ENCODE measurements around the gene SLC2A5.

SLC2A5 gene

GRCh38 chr1:9014475-9015375 lies 54.7 kb downstream of the SLC2A5 start:
- Histone ChIP-seq H3K79me2 (ENCODE audit: insufficient read depth, low read length) (no peaks in the 10 kb centered on the region), H3K36me3 (ENCODE audit: low read length) (no peaks in the 10 kb centered on the region), H3K27ac (ENCODE audit: low read depth, low read length) (no peak overlapping the region), H4K20me1 (ENCODE audit: low read depth, low read length) (no peaks in the 10 kb centered on the region), H3K4me3 (ENCODE audit: insufficient read depth, low read length, poor library complexity, severe bottlenecking) (no peak overlapping the region), H3K4me2 (ENCODE audit: low read depth, low read length, poor library complexity, severe bottlenecking) (no peak overlapping the region), H3K9me2 (replicated peaks; ENCODE audit: insufficient read depth, low read length) (no peaks in the 10 kb centered on the region), H3K9me3 (ENCODE audit: insufficient read depth, low read length) (no peaks in the 10 kb centered on the region), H3K9ac (ENCODE audit: low read length) (no peak overlapping the region), H2AFZ (ENCODE audit: low read depth, low read length, severe bottlenecking) (no peak overlapping the region), H3K27me3 (ENCODE audit: low read length) (no peaks in the 10 kb centered on the region), H3F3A (ENCODE audit: insufficient read depth) (no peaks in the 10 kb centered on the region)
- TF ChIP-seq EZH2phosphoT487 (conservative IDR thresholded peaks at IDR 0.05; ENCODE audit: low read length) (no peak), CTCF (IDR thresholded peaks at IDR 0.05; ENCODE audit: insufficient read depth, low read length, poor library complexity, severe bottlenecking) (no peak)

- H3K4me3 ChIP-seq (ENCODE audit: insufficient read depth, low read length, poor library complexity, severe bottlenecking) = no peak overlapping the region
- H4K20me1 ChIP-seq (ENCODE audit: low read depth, low read length) = no peaks in the 10 kb centered on the region
- H3K4me2 ChIP-seq (ENCODE audit: low read depth, low read length, poor library complexity, severe bottlenecking) = no peak overlapping the region
- no peaks in the 10 kb centered on the region for H3K27me3 ChIP-seq (ENCODE audit: low read length)
- no peak for TF ChIP-seq CTCF (IDR thresholded peaks at IDR 0.05; ENCODE audit: insufficient read depth, low read length, poor library complexity, severe bottlenecking)
- TF ChIP-seq EZH2phosphoT487 (conservative IDR thresholded peaks at IDR 0.05; ENCODE audit: low read length) = no peak
- H3K9me2 ChIP-seq (replicated peaks; ENCODE audit: insufficient read depth, low read length) = no peaks in the 10 kb centered on the region
- no peaks in the 10 kb centered on the region for H3K36me3 ChIP-seq (ENCODE audit: low read length)
- no peak overlapping the region for H3K9ac ChIP-seq (ENCODE audit: low read length)
- no peak overlapping the region for H2AFZ ChIP-seq (ENCODE audit: low read depth, low read length, severe bottlenecking)
- H3K79me2 ChIP-seq (ENCODE audit: insufficient read depth, low read length) = no peaks in the 10 kb centered on the region
- H3K9me3 ChIP-seq (ENCODE audit: insufficient read depth, low read length) = no peaks in the 10 kb centered on the region
- H3F3A ChIP-seq (ENCODE audit: insufficient read depth) = no peaks in the 10 kb centered on the region
- H3K27ac ChIP-seq (ENCODE audit: low read depth, low read length) = no peak overlapping the region
Observed at GRCh38 chr1:9013819-9014218, 55.6 kb downstream of the SLC2A5 start.

- no peak for TF ChIP-seq CTCF (IDR thresholded peaks at IDR 0.05; ENCODE audit: insufficient read depth, low read length, poor library complexity, severe bottlenecking)
- no peaks in the 10 kb centered on the region for H4K20me1 ChIP-seq (ENCODE audit: low read depth, low read length)
- no peak overlapping the region for H3K4me3 ChIP-seq (ENCODE audit: insufficient read depth, low read length, poor library complexity, severe bottlenecking)
- H3K27ac ChIP-seq (ENCODE audit: low read depth, low read length) = no peak overlapping the region
- H2AFZ ChIP-seq (ENCODE audit: low read depth, low read length, severe bottlenecking) = no peak overlapping the region
- no peaks in the 10 kb centered on the region for H3K36me3 ChIP-seq (ENCODE audit: low read length)
- H3K27me3 ChIP-seq (ENCODE audit: low read length) = no peaks in the 10 kb centered on the region
- H3K9me3 ChIP-seq (ENCODE audit: insufficient read depth, low read length) = no peaks in the 10 kb centered on the region
- H3K9me2 ChIP-seq (replicated peaks; ENCODE audit: insufficient read depth, low read length) = no peaks in the 10 kb centered on the region
- no peak overlapping the region for H3K4me2 ChIP-seq (ENCODE audit: low read depth, low read length, poor library complexity, severe bottlenecking)
- no peaks in the 10 kb centered on the region for H3K79me2 ChIP-seq (ENCODE audit: insufficient read depth, low read length)
- no peaks in the 10 kb centered on the region for H3F3A ChIP-seq (ENCODE audit: insufficient read depth)
- no peak overlapping the region for H3K9ac ChIP-seq (ENCODE audit: low read length)
Observed at GRCh38 chr1:9010781-9011323, 58.6 kb downstream of the SLC2A5 start.
